IPS DF 19.7 (cell line): ENCODE results near the gene MPP2.
"Not testable (repeated sequence)": the region's sequence is repeated elsewhere in the genome, so short reads cannot be mapped to it uniquely, and the experiment has no call there.

Experiments used
- DNase-seq: peaks from one replicate; pipeline ENCODE4 v3.0.0-alpha.2; 2013; ENCODE audit warnings: low read depth, low spot score

Gene MPP2

DNA sequence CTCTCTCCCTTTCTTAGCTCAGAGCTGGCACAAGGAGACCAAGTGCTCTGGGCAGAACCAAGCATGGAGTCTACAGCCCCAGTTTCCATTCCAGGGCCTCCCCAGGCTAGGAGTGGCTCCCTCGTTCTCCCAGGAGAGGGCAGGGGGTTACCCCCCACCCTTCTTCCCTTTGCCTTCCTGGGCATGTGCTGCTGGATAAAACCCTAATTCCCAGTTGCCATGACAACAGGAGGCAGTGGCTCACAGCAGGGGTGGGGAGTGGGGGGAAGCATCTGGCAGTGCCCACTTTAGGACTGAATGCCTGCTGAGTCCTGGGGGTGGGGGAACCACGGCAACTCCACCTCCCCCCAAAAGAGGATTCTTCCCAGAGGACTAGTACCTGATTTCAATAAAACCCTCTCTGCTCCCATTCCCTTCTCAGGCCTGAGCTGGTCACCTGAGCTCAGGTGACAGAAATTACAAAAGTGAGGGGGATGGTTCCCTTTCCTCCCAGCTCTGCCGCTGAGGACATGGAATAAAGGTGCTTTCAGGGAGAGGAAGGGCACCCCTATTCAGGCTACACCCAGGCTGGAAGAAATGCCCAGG, 1.8 kb downstream of the MPP2 start:
- DNase-seq: no peak

DNA sequence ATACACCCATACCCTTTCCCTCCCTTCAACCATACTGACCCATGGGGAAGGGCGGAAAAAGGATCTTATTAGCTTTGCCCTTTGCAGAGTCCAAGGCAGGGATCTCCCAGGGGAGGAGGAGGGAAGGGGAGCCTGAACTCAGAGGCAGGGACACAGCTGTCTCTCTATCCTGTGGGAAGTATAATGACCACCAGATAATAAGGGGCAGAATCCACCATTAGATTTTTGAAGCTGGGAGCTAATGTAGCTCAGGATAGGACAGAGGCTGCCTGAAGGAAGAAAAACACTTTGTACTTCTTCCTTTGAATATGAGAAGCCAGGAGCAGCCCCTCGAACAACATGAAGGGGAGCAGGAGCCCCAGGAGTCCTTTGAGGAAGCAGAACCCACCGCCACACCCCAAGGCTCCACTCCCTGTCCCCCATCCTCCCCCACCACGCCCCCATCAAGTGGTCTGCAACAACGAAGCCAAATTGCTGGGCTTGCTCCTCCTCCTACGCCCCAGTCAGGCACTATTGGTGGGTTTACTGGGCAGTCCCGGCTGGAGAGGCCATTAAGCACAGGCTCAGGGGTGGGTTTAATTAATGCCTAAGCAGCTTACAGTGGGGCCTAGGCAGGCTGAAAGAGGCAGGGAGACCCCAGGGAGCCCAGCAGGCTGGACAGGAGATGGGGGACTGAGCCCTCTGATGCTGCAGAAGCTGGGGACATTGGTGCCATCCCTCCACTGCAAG, 5.3 kb downstream of the MPP2 start:
- no peak for DNase-seq

GRCh38 chr17:43900858-43901754, 6.2 kb downstream of the MPP2 start:
- DNase-seq: no peak

DNA sequence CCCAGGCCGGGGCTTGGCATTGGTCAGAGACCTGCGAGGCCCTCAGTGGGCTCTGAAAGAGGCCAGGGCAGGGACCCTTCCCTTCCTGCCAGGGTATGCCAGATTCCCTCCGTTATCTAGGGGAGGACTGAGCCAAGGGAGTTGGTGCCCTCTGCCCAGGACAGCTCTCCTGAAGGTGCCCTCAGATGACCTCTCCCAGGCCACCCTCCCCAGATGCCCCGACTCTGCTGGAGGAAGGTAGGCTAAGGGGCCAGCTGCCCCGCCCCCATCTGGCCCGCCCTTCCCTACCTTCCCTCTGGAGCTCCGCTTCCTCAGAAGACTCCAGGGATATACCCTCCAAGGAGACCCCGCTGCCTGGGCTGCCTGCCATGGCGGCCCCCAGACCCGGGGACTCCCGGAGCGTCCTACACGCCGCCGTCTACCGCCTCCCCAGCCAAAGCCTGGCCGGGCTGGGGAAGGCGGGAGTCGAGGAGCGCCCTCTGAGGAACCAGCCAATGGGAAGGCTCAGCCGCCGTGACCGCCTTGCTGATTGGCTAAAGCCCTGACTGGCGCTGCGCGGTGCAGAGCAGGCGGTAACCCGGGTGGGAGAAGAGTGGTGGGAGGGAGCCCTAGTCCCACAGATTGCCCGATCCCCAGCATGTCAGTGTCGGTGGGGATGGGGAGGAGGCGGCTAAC, 7.0 kb downstream of the MPP2 start:
- no peak for DNase-seq

- DNase-seq: no peak
Observed at GRCh38 chr17:43898446-43898845, 8.9 kb downstream of the MPP2 start.

DNA sequence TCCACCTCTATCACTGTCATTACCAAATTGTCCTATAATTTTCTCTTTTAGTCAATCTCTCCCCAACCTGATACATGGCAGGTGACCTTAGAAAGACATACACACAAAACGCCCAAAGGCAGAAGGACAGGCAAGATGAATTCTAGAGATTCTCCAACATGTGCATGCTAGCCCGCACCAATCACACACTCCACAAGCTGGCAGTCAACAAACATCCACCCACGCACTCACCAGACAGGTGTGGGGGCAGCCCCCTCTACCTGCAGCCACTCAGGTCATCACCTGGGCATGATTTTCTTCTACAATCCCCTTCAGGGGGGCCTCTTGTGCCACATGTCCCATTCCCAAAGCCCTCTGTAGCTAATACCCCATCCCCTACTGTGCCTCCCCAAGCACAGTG, 9.5 kb downstream of the MPP2 start:
- no peak for DNase-seq

DNA sequence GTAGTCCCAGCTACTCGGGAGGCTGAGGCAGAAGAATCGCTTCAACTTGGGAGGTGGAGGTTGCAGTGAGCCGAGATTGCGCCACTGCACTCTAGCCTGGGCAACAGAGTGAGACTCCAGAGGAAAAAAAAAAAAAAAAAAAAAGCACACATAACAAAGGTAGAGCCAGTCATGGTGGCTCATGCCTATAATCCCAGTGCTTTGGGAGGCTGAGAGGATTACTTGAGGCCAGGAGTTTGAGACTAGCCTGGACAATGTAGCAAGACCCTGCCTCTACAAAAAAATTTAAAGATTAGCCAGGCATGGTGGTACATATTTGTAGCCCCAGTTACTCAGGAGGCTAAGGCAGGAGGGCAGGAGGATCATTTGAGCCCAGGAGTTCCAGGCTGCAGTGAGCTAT, 12.8 kb downstream of the MPP2 start:
- DNase-seq: not testable (repeated sequence)

DNA sequence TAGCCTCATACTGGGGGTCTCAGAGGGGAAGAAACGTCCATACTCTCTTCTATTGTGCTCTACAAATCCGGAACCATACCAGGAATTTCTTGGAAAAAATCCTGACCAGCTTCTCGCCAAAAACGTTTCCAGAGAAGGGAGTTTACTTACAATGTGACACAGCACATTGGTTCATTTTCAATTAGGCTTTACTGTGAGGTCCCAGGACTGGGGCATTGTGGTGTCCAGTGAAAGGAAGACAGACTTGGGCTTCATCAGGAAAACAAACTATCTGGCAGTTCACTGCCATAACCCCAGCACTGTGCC, 14.7 kb downstream of the MPP2 start:
- DNase-seq: no peak

- no peak for DNase-seq
Observed at GRCh38 chr17:43891851-43892646, 15.3 kb downstream of the MPP2 start.

- DNase-seq: no peak
Observed at GRCh38 chr17:43890240-43890639, 17.1 kb downstream of the MPP2 start.

GRCh38 chr17:43888548-43888947, 18.8 kb downstream of the MPP2 start:
- no peak for DNase-seq

- DNase-seq: no peak
Observed at GRCh38 chr17:43882761-43883415, 24.4 kb downstream of the MPP2 start.

DNA sequence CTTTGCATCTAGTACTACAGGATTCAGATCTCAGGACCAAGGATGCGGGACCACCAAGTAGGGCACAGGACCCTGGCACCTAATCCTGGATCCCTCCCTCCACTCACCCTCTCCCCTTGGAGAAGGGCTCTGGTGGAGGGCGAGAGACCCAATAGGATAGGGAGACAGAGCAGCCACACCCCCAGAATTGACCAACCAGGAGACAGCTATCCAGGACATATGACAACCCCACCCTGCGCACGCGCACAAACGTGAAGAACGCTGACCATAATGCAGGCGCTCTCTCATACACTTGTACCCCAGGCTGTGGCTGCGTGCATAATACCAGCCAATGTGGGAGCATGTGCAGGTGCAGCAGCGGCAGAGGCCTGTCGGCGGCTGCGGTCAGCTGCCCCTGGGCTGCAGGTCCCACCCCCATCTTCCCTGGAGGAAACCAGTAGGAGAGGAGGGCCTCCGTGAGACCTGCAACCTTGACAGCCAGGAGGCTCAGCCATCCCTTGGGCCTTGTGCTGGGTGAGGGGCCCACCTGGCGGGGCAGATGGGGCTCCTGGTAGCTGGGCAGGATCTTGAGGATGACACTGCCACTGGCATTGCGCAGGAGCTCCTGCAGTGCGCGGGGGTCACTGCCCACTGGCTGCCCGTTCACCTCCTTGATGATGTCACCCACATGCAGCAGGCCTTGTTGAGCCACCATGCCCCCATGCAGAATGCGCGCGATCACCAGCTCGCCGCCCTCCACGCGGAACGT, 25.4 kb downstream of the MPP2 start:
- DNase-seq: no peak

DNA sequence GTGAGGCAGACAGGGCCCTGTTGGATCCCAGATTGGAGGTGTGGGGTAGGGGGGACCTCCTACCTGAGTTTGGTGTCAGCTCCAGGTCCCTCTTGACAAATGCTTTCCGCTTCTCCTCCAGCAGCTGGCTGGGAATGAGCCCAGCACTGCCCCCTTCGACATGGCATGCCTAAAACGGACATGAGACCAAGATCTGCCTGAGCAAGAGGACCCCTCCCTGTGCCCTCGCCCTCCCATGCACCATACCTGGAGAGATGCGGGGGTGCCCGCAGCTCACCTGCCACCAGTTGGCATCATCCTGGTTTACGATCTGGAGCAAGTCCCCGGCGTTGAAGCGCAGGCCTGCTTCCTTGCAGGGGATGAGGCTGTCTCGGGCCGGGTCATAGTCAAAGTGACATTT, 26.2 kb downstream of the MPP2 start:
- no peak for DNase-seq

- DNase-seq: no peak
Observed at GRCh38 chr17:43880420-43880991, 26.8 kb downstream of the MPP2 start.

DNA sequence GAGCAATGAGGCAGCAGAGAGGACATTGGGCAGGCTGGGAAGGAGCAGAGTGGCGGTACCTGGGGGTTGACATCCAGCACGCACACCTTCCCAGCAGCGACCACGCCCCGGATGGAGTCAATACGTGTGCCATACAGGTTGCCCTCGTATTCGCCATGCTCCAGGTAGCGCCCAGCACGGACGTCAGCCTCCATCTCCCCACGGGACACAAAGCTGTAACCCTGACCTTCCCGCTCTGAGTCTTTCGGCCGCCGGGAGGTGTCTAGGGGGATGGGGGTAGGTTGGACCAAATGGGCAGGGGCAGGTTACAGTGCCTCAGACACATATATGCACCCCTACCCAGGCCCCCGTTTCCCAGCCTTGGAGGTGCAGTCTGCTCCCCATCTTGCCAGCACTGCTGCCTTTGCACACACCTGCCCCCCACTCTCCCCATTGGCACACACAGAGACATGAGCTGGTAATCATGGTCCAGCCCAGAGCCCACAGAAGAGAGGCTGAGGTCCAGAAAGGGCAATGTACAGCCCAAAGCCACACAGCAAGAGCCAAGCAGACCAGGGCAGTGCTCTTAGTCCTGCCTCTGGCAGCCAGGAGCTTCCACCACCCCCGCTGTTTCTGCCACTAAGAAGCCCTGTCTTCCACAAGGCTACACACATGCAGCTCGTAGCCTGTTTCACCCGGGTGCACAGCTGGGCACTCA, 27.5 kb downstream of the MPP2 start:
- DNase-seq: no peak

- DNase-seq: no peak
Observed at GRCh38 chr17:43878260-43879175, 28.8 kb downstream of the MPP2 start.
